ENCODE results near the gene NECTIN1. TPM values are rescaled to one million over a fixed set of nuclear protein-coding genes. Genes with fewer than 3 reads are reported as not detected.

Gene NECTIN1
- total RNA-seq, 1 donor from 2014 or later, result 45.3 TPM

DNA sequence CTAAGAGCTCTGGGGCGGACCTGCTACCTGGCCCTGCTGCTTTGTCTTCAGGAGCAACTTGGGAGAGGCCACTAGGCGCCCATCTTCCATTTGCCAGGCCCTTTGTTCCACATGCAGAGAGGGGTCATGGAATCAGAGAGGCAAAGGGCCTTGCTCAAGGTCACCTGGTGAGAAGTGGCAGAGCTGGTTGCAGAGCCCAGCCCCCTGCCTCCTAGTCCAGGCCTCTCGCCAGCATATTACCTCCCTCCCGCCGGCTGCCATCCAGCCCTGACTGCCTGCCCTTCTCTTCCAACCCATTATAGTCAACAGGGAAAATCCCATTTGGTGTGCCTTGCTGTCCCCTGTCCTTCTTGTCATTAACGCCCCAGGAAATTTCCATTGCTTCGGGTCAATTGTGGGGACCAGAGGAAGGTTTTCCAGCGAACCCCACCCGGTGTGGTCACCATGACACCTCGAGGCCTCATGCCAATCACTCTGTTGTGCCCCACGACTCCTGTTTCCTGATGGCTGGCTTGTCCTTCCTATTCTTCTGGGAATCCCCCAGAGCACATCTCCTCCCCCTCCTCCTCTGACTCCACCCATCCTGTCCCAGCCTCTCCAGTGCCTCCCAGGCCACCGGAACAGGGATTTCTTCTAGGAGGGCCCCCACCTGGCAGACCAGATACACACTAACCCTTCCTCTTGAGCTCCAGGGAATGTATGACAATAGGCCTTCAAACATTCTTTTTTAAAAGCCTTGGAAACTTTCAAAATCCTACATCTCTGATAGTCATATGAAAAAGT is 77.0 kb downstream of the NECTIN1 start:
- H3K27me3 Mint-ChIP-seq (ENCODE audit: low read depth), result no peaks in the 10 kb centered on the region
- no peak overlapping the region for H3K4me3 Mint-ChIP-seq
- TF ChIP-seq, protein P1, sequence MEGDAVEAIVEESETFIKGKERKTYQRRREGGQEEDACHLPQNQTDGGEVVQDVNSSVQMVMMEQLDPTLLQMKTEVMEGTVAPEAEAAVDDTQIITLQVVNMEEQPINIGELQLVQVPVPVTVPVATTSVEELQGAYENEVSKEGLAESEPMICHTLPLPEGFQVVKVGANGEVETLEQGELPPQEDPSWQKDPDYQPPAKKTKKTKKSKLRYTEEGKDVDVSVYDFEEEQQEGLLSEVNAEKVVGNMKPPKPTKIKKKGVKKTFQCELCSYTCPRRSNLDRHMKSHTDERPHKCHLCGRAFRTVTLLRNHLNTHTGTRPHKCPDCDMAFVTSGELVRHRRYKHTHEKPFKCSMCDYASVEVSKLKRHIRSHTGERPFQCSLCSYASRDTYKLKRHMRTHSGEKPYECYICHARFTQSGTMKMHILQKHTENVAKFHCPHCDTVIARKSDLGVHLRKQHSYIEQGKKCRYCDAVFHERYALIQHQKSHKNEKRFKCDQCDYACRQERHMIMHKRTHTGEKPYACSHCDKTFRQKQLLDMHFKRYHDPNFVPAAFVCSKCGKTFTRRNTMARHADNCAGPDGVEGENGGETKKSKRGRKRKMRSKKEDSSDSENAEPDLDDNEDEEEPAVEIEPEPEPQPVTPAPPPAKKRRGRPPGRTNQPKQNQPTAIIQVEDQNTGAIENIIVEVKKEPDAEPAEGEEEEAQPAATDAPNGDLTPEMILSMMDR (IDR thresholded peaks at IDR 0.05; ENCODE audit: unreplicated experiment), result no peak
- peaks cover 2% of the 10 kb centered on the region for H3K4me1 Mint-ChIP-seq
- H3K36me3 Mint-ChIP-seq, result no peaks in the 10 kb centered on the region
- H3K27ac Mint-ChIP-seq, result no peak overlapping the region
- no peak for DNase-seq (ENCODE audit: low spot score in 2 of 2, unreplicated experiment in 2 of 2)
- H3K9me3 Mint-ChIP-seq, result no peaks in the 10 kb centered on the region

DNA sequence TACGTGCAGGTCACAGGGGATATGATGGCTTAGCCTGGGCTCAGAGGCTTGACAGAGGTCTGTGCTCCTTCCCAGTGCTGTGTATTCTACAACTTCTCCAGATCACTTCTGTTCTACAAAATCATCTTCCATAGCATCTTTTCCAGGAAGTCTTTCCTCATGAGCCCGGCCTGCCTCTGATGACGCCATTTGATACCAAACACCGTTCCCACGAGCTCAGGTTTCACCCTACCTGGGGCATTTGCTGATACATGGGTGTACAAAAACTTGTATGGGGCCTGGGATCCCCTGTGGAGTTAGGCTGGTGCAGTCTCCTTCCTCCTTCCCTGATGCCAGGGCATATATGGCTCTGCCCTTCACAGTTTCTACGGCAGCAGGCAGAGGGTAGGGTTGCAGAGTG is 78.7 kb downstream of the NECTIN1 start:
- Mint-ChIP-seq H3K4me3 (no peak overlapping the region), H3K9me3 (no peaks in the 10 kb centered on the region), H3K27me3 (ENCODE audit: low read depth) (no peaks in the 10 kb centered on the region), H3K36me3 (no peaks in the 10 kb centered on the region), H3K4me1 (peaks cover 2% of the 10 kb centered on the region), H3K27ac (no peak overlapping the region)
- TF ChIP-seq, protein P1 (IDR thresholded peaks at IDR 0.05; ENCODE audit: unreplicated experiment), result no peak
- DNase-seq (ENCODE audit: low spot score in 2 of 2, unreplicated experiment in 2 of 2), result no peak

DNA sequence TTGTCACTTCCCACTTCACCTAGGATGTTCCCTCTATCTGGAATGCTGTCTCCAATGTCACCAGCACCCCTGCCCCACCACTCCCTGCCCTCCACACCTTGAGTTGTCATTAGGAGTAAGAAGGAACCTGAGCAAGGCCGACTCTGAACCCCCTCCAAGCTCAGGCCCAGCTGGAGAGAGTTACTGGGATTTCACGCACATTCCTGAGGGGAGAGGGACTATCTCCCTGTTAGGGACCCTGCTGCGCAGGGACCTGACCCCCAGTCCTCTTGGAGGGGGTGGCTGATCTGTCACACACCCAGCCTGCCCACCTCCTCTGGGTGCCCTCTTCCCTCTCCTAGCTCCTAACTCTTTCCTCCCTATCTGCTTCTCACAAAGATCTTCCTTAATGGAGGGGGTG is 81.7 kb downstream of the NECTIN1 start:
- TF ChIP-seq, protein P1 (IDR thresholded peaks at IDR 0.05; ENCODE audit: unreplicated experiment), result no peak
- Mint-ChIP-seq H3K9me3 (no peaks in the 10 kb centered on the region), H3K4me1 (peaks cover under 1% of the 10 kb centered on the region), H3K36me3 (no peaks in the 10 kb centered on the region), H3K27me3 (ENCODE audit: low read depth) (no peaks in the 10 kb centered on the region), H3K4me3 (no peak overlapping the region), H3K27ac (no peak overlapping the region)
- DNase-seq (ENCODE audit: low spot score in 2 of 2, unreplicated experiment in 2 of 2), result no peak

DNA sequence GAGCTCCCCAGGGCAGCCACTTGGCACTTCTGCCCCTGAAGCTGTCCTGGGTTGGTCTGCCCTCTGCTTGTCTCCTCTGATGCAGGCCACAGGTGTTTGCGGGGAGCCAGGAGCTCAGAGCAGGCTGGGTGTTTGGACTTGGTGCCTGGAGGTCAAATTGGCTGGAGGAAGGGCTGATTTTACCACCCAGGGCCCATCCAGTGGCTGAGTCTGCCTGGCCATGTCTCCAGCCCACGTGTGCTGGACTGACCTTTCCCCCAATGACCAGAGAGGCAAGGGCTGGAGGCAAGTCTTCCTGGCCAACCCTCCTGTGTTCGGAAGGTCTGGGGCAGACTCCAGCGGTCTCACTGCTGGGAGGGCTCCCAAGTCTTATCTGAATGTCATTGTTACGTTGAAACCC is 84.0 kb downstream of the NECTIN1 start:
- TF ChIP-seq, protein P1 (IDR thresholded peaks at IDR 0.05; ENCODE audit: unreplicated experiment), result no peak
- no peaks in the 10 kb centered on the region for H3K36me3 Mint-ChIP-seq
- no peak overlapping the region for H3K27ac Mint-ChIP-seq
- no peak overlapping the region for H3K4me3 Mint-ChIP-seq
- no peaks in the 10 kb centered on the region for H3K9me3 Mint-ChIP-seq
- DNase-seq (ENCODE audit: low spot score in 2 of 2, unreplicated experiment in 2 of 2), result no peak
- peaks cover 1% of the 10 kb centered on the region for H3K27me3 Mint-ChIP-seq (ENCODE audit: low read depth)
- H3K4me1 Mint-ChIP-seq, result no peaks in the 10 kb centered on the region

DNA sequence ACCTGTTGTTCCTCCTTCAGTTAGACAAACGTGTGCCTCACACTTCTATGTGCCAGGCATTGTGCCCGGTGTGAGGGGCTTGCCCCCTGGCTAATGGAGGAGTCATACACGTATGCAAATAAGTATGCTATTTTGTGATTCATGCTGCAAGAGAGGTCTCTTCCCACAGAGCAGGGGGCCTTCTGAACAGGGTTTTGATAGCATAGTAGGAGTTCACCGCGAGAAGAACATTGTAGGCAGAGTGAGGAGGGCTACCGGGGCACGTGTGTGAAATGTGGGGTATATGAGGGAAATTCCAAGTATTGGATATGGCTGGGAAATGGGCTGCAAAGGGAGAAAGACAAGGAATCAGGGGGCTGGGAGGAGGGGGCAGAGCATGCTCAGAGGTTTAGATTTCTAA is 84.5 kb downstream of the NECTIN1 start:
- Mint-ChIP-seq H3K9me3 (no peaks in the 10 kb centered on the region), H3K36me3 (no peaks in the 10 kb centered on the region), H3K4me3 (no peak overlapping the region)

More for the DNA sequence above, 84.5 kb downstream of the NECTIN1 start:
- no peak for DNase-seq (ENCODE audit: low spot score in 2 of 2, unreplicated experiment in 2 of 2)
- TF ChIP-seq, protein P1 (IDR thresholded peaks at IDR 0.05; ENCODE audit: unreplicated experiment), result no peak
- Mint-ChIP-seq H3K27me3 (ENCODE audit: low read depth) (peaks cover 1% of the 10 kb centered on the region), H3K4me1 (no peaks in the 10 kb centered on the region), H3K27ac (no peak overlapping the region)
